ENCODE results near the gene STMN1. TPM values are rescaled to one million over a fixed set of nuclear protein-coding genes. Genes with fewer than 3 reads are reported as not detected.

The STMN1 gene
- total RNA-seq, 1 donor, result 85.9 TPM

DNA sequence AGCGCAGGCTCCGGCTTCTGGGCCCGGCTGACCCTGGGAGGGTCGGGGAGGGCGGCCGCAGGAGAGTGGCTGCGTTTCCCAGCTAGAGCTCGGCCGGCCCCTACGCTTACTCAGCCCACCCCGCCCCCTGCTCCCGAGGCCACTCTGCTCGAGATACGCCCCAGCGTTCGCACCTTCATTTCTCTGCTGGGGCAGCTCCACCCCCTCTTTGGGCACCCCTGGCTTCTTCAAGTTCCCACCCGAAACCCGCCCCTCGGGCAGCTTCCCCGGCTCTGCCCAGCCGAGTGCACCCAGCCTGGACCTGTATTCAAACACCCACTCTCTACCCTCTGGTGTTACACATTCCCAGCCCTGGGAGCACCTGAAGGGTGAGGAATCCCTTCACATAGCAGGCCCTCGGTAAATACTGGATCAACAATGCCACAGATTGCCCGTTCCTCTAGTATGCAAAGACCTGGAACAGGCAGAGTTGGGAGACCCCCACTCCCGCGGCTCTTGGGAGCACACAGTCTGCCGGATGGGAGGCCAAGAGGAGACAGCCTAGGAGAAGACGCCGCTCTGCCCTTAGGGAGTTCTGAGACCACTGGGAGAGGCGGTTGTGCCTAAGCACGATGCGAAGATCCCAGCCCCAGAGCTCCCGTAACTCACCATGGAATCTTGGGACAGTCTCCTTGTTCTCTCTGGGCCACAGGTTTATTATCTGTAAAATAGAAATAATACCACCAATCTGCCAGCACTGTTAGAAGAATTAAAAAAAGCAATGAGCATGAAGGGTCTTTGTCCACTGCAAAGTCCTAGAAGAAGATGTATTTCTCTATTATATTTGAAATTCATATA, 30.1 kb downstream of the STMN1 start:
- no peak for DNase-seq (ENCODE audit: low read depth)
- TF ChIP-seq, protein P1, sequence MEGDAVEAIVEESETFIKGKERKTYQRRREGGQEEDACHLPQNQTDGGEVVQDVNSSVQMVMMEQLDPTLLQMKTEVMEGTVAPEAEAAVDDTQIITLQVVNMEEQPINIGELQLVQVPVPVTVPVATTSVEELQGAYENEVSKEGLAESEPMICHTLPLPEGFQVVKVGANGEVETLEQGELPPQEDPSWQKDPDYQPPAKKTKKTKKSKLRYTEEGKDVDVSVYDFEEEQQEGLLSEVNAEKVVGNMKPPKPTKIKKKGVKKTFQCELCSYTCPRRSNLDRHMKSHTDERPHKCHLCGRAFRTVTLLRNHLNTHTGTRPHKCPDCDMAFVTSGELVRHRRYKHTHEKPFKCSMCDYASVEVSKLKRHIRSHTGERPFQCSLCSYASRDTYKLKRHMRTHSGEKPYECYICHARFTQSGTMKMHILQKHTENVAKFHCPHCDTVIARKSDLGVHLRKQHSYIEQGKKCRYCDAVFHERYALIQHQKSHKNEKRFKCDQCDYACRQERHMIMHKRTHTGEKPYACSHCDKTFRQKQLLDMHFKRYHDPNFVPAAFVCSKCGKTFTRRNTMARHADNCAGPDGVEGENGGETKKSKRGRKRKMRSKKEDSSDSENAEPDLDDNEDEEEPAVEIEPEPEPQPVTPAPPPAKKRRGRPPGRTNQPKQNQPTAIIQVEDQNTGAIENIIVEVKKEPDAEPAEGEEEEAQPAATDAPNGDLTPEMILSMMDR (IDR thresholded peaks at IDR 0.05; ENCODE audit: insufficient read depth, low read depth, low read length), result no peak
- peak overlapping the region; percentile 67 for H3K4me3 ChIP-seq (ENCODE audit: low read depth, low read length)

DNA sequence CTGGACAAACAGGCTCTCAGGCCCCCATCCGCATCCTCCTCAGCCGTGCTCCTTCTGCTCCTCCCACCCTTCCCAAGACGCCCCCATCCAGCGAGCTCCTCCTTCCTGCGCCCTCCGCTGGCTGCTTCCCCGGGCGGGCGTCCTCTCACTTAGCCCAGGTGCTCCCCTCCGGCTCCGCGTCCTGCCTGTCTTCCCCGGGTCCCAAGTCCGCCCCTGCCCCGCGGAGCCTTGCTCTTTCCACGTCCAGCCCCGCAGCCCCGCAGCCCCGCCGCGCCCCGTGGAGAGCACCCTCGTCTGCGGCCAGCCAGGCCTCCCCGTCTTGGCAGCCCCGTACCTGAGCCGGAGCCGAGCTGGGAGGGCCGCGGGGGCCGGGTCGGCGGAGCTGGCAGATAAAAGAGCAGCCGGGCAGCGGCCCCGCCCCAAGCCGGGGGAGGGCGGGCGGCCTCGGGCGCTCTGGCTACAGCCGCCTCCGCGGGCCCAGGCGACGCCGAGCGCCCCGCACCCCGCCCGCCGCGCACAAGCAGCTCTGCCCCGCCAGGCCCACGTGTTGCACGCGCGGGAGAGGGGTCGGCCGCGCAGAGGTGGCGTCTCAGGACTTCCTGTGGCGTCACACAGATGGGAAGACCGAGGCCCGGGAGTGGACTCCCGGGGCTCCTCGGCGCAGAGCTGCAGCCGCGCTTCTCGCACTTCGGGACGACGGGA, 30.9 kb downstream of the STMN1 start, which contains the start of gene PAQR7:
TSS of gene PAQR7 (minus strand) at position 555 of the 702 bp plus-strand sequence. CDS start 11,869 bp downstream, outside the sequence.
- DNase-seq (ENCODE audit: low read depth), result peak; percentile 78
- TF ChIP-seq, protein P1 (IDR thresholded peaks at IDR 0.05; ENCODE audit: insufficient read depth, low read depth, low read length), result no peak
- peak within 1 kb of the TSS; percentile 67 for H3K4me3 ChIP-seq (ENCODE audit: low read depth, low read length)

- DNase-seq (ENCODE audit: low read depth), result no peak
- TF ChIP-seq, protein P1 (IDR thresholded peaks at IDR 0.05; ENCODE audit: insufficient read depth, low read depth, low read length), result no peak
- H3K4me3 ChIP-seq (ENCODE audit: low read depth, low read length), result peak overlapping the region; percentile 67
These were observed 31.5 kb downstream of the STMN1 start for GRCh38 chr1:25874635-25875153.

DNA sequence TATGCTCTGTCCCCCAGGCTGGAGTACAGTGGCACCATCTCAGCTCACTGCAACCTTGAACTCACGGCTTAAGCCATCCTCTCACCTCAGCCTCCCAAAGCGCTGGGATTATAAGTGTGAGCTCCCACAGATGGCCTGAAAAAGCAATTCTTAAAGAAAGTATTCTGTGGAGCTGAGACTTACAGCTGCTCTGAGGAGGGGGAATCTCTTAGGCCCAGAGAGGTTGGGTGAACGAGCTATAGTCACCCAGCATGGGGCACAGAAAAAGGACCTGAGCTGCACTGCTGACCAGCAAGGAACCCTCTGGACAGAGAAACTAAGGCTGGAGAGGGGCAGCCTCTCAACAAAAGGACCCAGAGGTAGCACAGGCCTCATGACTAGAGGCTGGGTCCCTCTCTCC, 32.0 kb downstream of the STMN1 start:
- TF ChIP-seq, protein P1 (IDR thresholded peaks at IDR 0.05; ENCODE audit: insufficient read depth, low read depth, low read length), result no peak
- no peak for DNase-seq (ENCODE audit: low read depth)
- peak overlapping the region; percentile 67 for H3K4me3 ChIP-seq (ENCODE audit: low read depth, low read length)

GRCh38 chr1:25873120-25873519, 33.1 kb downstream of the STMN1 start:
- H3K4me3 ChIP-seq (ENCODE audit: low read depth, low read length), result no peak overlapping the region
- TF ChIP-seq, protein P1 (IDR thresholded peaks at IDR 0.05; ENCODE audit: insufficient read depth, low read depth, low read length), result no peak
- DNase-seq (ENCODE audit: low read depth), result no peak

DNA sequence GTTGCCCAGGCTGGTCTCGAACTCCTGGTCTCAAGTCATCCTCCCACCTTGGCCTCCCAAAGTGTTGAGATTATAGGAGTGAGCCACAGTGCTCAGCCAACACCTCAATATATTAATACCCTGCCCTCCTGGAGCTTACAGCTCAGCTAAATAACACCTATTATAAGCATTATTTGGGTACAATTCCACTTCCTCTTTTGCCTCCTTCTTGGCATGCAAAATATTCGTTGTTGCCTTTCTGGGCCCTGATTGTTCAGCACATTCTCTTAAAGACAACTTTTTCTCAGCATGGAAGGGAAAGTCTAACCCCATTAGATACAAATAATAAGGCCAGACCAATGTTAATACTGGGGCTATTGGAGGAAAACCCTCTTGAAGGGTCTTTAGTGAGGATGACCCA, 33.5 kb downstream of the STMN1 start:
- TF ChIP-seq, protein P1 (IDR thresholded peaks at IDR 0.05; ENCODE audit: insufficient read depth, low read depth, low read length), result no peak
- H3K4me3 ChIP-seq (ENCODE audit: low read depth, low read length), result no peak overlapping the region
- DNase-seq (ENCODE audit: low read depth), result no peak

All from fibroblast of villous mesenchyme (primary cell).